ENCODE measurements around the gene CDH23. TPM values are rescaled to one million over a fixed set of nuclear protein-coding genes. Genes with fewer than 3 reads are reported as not detected.

Gene CDH23
- total and polyA plus RNA-seq, 2 donors from 2014 or later: 1.1 to 6.4 TPM

GRCh38 chr10:71542478-71542877 is 145.8 kb downstream of the CDH23 start:
- intact Hi-C loops (cut with DNase I): no loop called here
- no peak for FAIRE-seq
- DNase-seq: peak in 3 of 5 donors; percentile 29 to 46 (median 45)
- Histone ChIP-seq H3K9ac (ENCODE audit: low read length in 3 of 3) (no peak overlapping the region), H3K4me1 (ENCODE audit: control insufficient read depth in 2 of 3, insufficient read depth in 2 of 3, low read depth in 1 of 3, low read length in 3 of 3) (no peaks in the 10 kb centered on the region), H3K4me3 (ENCODE audit: low read length in 3 of 3) (no peak overlapping the region), H3K36me3 (ENCODE audit: control insufficient read depth in 2 of 3, insufficient read depth in 3 of 3, low read length in 3 of 3) (no peaks in the 10 kb centered on the region), H3K27me3 (ENCODE audit: control insufficient read depth, insufficient read depth, low read length) (no peaks in the 10 kb centered on the region), H3K9me3 (ENCODE audit: control insufficient read depth in 2 of 3, insufficient read depth in 1 of 3, low read length in 3 of 3) (no peaks in the 10 kb centered on the region), H3K27ac (ENCODE audit: low read depth in 2 of 2, low read length in 2 of 2) (no peak overlapping the region)
- no peak for TF ChIP-seq CTCF (IDR thresholded peaks at IDR 0.05; ENCODE audit: borderline replicate concordance, extremely low read depth, insufficient read depth)

GRCh38 chr10:71543608-71544170 is 147.0 kb downstream of the CDH23 start:
- DNase-seq (no peak), FAIRE-seq (no peak)
- Histone ChIP-seq H3K9me3 (ENCODE audit: control insufficient read depth in 2 of 3, insufficient read depth in 1 of 3, low read length in 3 of 3) (no peaks in the 10 kb centered on the region), H3K27me3 (ENCODE audit: control insufficient read depth, insufficient read depth, low read length) (no peaks in the 10 kb centered on the region), H3K4me3 (ENCODE audit: low read length in 3 of 3) (no peak overlapping the region), H3K36me3 (ENCODE audit: control insufficient read depth in 2 of 3, insufficient read depth in 3 of 3, low read length in 3 of 3) (no peaks in the 10 kb centered on the region), H3K27ac (ENCODE audit: low read depth in 2 of 2, low read length in 2 of 2) (no peak overlapping the region), H3K4me1 (ENCODE audit: control insufficient read depth in 2 of 3, insufficient read depth in 2 of 3, low read depth in 1 of 3, low read length in 3 of 3) (peaks cover 0 to 3% (median 0%) of the 10 kb centered on the region in 3 donors), H3K9ac (ENCODE audit: low read length in 3 of 3) (no peak overlapping the region)
- TF ChIP-seq CTCF (IDR thresholded peaks at IDR 0.05; ENCODE audit: borderline replicate concordance, extremely low read depth, insufficient read depth): no peak
- intact Hi-C loops (cut with DNase I): no loop called here

- intact Hi-C loops (cut with DNase I): no loop called here
- no peak for FAIRE-seq
Observed at GRCh38 chr10:71545001-71545400, 148.3 kb downstream of the CDH23 start.

More at GRCh38 chr10:71545001-71545400, 148.3 kb downstream of the CDH23 start:
- H3K9me3 ChIP-seq (ENCODE audit: control insufficient read depth in 2 of 3, insufficient read depth in 1 of 3, low read length in 3 of 3): no peaks in the 10 kb centered on the region
- H3K9ac ChIP-seq (ENCODE audit: low read length in 3 of 3): no peak overlapping the region
- no peak overlapping the region for H3K4me3 ChIP-seq (ENCODE audit: low read length in 3 of 3)
- H3K4me1 ChIP-seq (ENCODE audit: control insufficient read depth in 2 of 3, insufficient read depth in 2 of 3, low read depth in 1 of 3, low read length in 3 of 3): peaks cover 0 to 3% (median 0%) of the 10 kb centered on the region in 3 donors
- no peaks in the 10 kb centered on the region for H3K36me3 ChIP-seq (ENCODE audit: control insufficient read depth in 2 of 3, insufficient read depth in 3 of 3, low read length in 3 of 3)
- no peak for DNase-seq
- no peak for TF ChIP-seq CTCF (IDR thresholded peaks at IDR 0.05; ENCODE audit: borderline replicate concordance, extremely low read depth, insufficient read depth)
- H3K27me3 ChIP-seq (ENCODE audit: control insufficient read depth, insufficient read depth, low read length): no peaks in the 10 kb centered on the region
- H3K27ac ChIP-seq (ENCODE audit: low read depth in 2 of 2, low read length in 2 of 2): no peak overlapping the region

Data from kidney (tissue), 14 donors.